C4-2B (cell line): ENCODE data around the gene ZNF230.

Experiments
- H3K27ac ChIP-seq: fragments of 450-650 bp; 2 replicates; pipeline ENCODE4 v1.5.1; 2017
- CTCF ChIP-seq: fragments of 450-650 bp; conservative IDR thresholded peaks from 2 replicates; pipeline ENCODE4 v1.5.1; 2017; ENCODE audit warnings: mild to moderate bottlenecking
- ZFX ChIP-seq: fragments of 450-650 bp; IDR thresholded peaks from 2 replicates; pipeline ENCODE4 v1.6.1; 2017

Gene ZNF230

GRCh38 chr19:43983912-43984686 is 18.7 kb upstream of the ZNF230 start, which contains the start of gene ZNF155:
Gene ZNF155, plus strand, starts transcription at chr19:43984188. Its CDS starts 4,356 bp downstream, at chr19:43988544.
- peak within 1 kb of the TSS; percentile 62 for H3K27ac ChIP-seq

GRCh38 chr19:43984687-43985000 is 18.1 kb upstream of the ZNF230 start:
- H3K27ac ChIP-seq = peak overlapping the region; percentile 62
- TF ChIP-seq ZFX (no peak), CTCF (no peak)

More at GRCh38 chr19:43983912-43984686, 18.7 kb upstream of the ZNF230 start, which contains the start of gene ZNF155:
- TF ChIP-seq CTCF (no peak), ZFX (no peak)

GRCh38 chr19:43997631-43998290 is 5.0 kb upstream of the ZNF230 start:
- no peak overlapping the region for H3K27ac ChIP-seq
- TF ChIP-seq CTCF = no peak
- no peak for TF ChIP-seq ZFX

GRCh38 chr19:44002212-44002565 is 568 bp upstream of the ZNF230 start:
- H3K27ac ChIP-seq = peak overlapping the region; percentile 67
- TF ChIP-seq CTCF (no peak), ZFX (no peak)

- TF ChIP-seq CTCF = no peak; the same call in 1 of the 2 replicates
- TF ChIP-seq ZFX = no peak
- H3K27ac ChIP-seq = peak overlapping the region; percentile 67
These were observed 778 bp downstream of the ZNF230 start for GRCh38 chr19:44003461-44004009.

GRCh38 chr19:44005973-44006372 is 3.2 kb downstream of the ZNF230 start:
- TF ChIP-seq CTCF (no peak), ZFX (no peak)
- no peak overlapping the region for H3K27ac ChIP-seq

- H3K27ac ChIP-seq = no peak overlapping the region
- no peak for TF ChIP-seq ZFX
- TF ChIP-seq CTCF = no peak
These were observed 4.7 kb downstream of the ZNF230 start for GRCh38 chr19:44007473-44007872.
